Measurements from ENCODE around the gene KIFBP. TPM values are rescaled to one million over a fixed set of nuclear protein-coding genes. Genes with fewer than 3 reads are reported as not detected.
A peak's percentile ranks its signal among the peaks of the same experiment; 100 is the strongest.

KIFBP gene
- total and polyA plus RNA-seq, 2 of the 13 experiments (the other 11 are each of a cell fraction or from before 2014, with no cell fraction given) = 13.0 to 21.9 TPM

DNA sequence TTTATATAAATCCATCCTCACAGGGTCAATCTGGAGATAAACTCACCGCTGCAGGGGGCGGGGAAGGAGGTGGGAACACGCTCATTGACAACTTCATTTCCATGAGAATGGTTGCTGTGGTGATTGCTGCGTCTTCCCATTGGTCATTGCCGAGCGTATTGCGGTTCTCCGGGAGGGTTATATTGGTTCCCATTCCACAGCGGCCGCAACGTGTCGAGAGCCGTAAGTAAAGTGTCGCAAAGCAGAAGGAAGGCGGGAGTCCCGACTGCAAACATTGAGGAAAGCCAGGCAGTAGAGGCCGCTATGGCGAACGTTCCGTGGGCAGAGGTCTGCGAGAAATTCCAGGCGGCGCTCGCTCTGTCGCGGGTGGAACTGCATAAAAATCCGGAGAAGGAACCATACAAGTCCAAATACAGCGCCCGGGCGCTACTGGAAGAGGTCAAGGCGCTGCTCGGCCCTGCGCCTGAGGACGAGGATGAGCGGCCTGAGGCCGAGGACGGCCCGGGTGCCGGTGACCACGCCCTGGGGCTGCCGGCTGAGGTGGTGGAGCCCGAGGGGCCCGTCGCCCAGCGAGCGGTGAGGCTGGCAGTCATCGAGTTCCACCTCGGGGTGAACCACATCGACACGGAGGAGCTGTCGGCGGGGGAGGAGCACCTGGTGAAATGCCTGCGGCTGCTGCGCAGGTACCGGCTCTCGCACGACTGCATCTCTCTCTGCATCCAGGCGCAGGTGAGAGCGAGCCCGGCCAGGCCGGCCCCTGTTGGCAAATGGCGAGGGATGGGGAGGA is at the start of gene KIFBP (continued):
- TF ChIP-seq, protein P1, sequence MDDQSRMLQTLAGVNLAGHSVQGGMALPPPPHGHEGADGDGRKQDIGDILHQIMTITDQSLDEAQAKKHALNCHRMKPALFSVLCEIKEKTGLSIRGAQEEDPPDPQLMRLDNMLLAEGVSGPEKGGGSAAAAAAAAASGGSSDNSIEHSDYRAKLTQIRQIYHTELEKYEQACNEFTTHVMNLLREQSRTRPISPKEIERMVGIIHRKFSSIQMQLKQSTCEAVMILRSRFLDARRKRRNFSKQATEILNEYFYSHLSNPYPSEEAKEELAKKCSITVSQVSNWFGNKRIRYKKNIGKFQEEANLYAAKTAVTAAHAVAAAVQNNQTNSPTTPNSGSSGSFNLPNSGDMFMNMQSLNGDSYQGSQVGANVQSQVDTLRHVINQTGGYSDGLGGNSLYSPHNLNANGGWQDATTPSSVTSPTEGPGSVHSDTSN (CRISPR knock-in tag; IDR thresholded peaks at IDR 0.05; ENCODE audit: borderline replicate concordance) = no peak
- TF ChIP-seq ZNF782 (CRISPR knock-in tag; IDR thresholded peaks at IDR 0.05; ENCODE audit: borderline replicate concordance) (no peak), KAT8 (CRISPR knock-in tag; IDR thresholded peaks at IDR 0.05) (peak; percentile 91), ZNF431 (CRISPR knock-in tag; IDR thresholded peaks at IDR 0.05; ENCODE audit: borderline replicate concordance, low read depth) (0 out of 2 replicates have a peak, but pooled peaks have one; percentile 59), ZNF143 (CRISPR knock-in tag; IDR thresholded peaks at IDR 0.05) (no peak), HNF4G (IDR thresholded peaks at IDR 0.05; ENCODE audit: borderline replicate concordance, low read depth, low read length) (no peak), HNF4G (CRISPR knock-in tag; IDR thresholded peaks at IDR 0.05; ENCODE audit: borderline replicate concordance, low read depth) (no peak), POLR2G (IDR thresholded peaks at IDR 0.05; ENCODE audit: low read depth, low read length) (peak; percentile 94), ZNF160 (CRISPR knock-in tag; IDR thresholded peaks at IDR 0.05) (no peak), ZNF224 (CRISPR knock-in tag; IDR thresholded peaks at IDR 0.05) (no peak; the same call in 1 of the 2 replicates)
- TF ChIP-seq, protein P2, sequence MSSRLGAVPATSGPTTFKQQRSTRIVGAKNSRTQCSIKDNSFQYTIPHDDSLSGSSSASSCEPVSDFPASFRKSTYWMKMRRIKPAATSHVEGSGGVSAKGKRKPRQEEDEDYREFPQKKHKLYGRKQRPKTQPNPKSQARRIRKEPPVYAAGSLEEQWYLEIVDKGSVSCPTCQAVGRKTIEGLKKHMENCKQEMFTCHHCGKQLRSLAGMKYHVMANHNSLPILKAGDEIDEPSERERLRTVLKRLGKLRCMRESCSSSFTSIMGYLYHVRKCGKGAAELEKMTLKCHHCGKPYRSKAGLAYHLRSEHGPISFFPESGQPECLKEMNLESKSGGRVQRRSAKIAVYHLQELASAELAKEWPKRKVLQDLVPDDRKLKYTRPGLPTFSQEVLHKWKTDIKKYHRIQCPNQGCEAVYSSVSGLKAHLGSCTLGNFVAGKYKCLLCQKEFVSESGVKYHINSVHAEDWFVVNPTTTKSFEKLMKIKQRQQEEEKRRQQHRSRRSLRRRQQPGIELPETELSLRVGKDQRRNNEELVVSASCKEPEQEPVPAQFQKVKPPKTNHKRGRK (CRISPR knock-in tag; IDR thresholded peaks at IDR 0.05) = 0 out of 2 replicates have a peak, but pooled peaks have one; percentile 32
- TF ChIP-seq, protein P3, sequence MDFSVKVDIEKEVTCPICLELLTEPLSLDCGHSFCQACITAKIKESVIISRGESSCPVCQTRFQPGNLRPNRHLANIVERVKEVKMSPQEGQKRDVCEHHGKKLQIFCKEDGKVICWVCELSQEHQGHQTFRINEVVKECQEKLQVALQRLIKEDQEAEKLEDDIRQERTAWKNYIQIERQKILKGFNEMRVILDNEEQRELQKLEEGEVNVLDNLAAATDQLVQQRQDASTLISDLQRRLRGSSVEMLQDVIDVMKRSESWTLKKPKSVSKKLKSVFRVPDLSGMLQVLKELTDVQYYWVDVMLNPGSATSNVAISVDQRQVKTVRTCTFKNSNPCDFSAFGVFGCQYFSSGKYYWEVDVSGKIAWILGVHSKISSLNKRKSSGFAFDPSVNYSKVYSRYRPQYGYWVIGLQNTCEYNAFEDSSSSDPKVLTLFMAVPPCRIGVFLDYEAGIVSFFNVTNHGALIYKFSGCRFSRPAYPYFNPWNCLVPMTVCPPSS (IDR thresholded peaks at IDR 0.05) = no peak
- TF ChIP-seq, protein P4, sequence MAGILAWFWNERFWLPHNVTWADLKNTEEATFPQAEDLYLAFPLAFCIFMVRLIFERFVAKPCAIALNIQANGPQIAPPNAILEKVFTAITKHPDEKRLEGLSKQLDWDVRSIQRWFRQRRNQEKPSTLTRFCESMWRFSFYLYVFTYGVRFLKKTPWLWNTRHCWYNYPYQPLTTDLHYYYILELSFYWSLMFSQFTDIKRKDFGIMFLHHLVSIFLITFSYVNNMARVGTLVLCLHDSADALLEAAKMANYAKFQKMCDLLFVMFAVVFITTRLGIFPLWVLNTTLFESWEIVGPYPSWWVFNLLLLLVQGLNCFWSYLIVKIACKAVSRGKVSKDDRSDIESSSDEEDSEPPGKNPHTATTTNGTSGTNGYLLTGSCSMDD (CRISPR knock-in tag; IDR thresholded peaks at IDR 0.05) = no peak
- TF ChIP-seq, protein P5, sequence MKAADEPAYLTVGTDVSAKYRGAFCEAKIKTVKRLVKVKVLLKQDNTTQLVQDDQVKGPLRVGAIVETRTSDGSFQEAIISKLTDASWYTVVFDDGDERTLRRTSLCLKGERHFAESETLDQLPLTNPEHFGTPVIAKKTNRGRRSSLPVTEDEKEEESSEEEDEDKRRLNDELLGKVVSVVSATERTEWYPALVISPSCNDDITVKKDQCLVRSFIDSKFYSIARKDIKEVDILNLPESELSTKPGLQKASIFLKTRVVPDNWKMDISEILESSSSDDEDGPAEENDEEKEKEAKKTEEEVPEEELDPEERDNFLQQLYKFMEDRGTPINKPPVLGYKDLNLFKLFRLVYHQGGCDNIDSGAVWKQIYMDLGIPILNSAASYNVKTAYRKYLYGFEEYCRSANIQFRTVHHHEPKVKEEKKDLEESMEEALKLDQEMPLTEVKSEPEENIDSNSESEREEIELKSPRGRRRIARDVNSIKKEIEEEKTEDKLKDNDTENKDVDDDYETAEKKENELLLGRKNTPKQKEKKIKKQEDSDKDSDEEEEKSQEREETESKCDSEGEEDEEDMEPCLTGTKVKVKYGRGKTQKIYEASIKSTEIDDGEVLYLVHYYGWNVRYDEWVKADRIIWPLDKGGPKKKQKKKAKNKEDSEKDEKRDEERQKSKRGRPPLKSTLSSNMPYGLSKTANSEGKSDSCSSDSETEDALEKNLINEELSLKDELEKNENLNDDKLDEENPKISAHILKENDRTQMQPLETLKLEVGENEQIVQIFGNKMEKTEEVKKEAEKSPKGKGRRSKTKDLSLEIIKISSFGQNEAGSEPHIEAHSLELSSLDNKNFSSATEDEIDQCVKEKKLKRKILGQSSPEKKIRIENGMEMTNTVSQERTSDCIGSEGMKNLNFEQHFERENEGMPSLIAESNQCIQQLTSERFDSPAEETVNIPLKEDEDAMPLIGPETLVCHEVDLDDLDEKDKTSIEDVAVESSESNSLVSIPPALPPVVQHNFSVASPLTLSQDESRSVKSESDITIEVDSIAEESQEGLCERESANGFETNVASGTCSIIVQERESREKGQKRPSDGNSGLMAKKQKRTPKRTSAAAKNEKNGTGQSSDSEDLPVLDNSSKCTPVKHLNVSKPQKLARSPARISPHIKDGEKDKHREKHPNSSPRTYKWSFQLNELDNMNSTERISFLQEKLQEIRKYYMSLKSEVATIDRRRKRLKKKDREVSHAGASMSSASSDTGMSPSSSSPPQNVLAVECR (CRISPR knock-in tag; IDR thresholded peaks at IDR 0.05; ENCODE audit: borderline replicate concordance) = peak; percentile 93
- TF ChIP-seq, protein P6, sequence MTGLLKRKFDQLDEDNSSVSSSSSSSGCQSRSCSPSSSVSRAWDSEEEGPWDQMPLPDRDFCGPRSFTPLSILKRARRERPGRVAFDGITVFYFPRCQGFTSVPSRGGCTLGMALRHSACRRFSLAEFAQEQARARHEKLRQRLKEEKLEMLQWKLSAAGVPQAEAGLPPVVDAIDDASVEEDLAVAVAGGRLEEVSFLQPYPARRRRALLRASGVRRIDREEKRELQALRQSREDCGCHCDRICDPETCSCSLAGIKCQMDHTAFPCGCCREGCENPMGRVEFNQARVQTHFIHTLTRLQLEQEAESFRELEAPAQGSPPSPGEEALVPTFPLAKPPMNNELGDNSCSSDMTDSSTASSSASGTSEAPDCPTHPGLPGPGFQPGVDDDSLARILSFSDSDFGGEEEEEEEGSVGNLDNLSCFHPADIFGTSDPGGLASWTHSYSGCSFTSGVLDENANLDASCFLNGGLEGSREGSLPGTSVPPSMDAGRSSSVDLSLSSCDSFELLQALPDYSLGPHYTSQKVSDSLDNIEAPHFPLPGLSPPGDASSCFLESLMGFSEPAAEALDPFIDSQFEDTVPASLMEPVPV (CRISPR knock-in tag; IDR thresholded peaks at IDR 0.05) = peak; percentile 88; the same call in 1 of the 2 replicates
